Stimulated activated CD4-positive, alpha-beta T cell treated with anti-CD3 and anti-CD28 coated beads, TNF-alpha, amount 100 ng/mL, for 1 hour (primary cell): ENCODE data around the gene SERPINB13.

ENCODE experiments used
- DNase-seq, 3 donors: peaks; one replicate each; pipeline ENCODE4 v3.0.0-alpha.2; 2020; ENCODE audit warnings: low read depth in 3 of 3, low spot score in 1 of 3

Gene SERPINB13

GRCh38 chr18:63646936-63647335 is 59.8 kb downstream of the SERPINB13 start:
- no peak for DNase-seq

GRCh38 chr18:63648241-63648640 is 61.1 kb downstream of the SERPINB13 start:
- DNase-seq = no peak
